Activated CD8-positive, alpha-beta T cell treated with anti-CD3 and anti-CD28 coated beads for 36 hours (primary cell): Measurements from ENCODE around the gene MB21D2. TPM values are rescaled to one million over a fixed set of nuclear protein-coding genes. Genes with fewer than 3 reads are reported as not detected.

Experiments used
- ATAC-seq: fragments of 200-7000 bp; cut with Tn5 transposase; one replicate; pipeline ENCODE4 v1.10.0; 2021; ENCODE audit warnings: mild to moderate bottlenecking, moderate library complexity
- CTCF ChIA-PET: fragments of 350-600 bp; sonication (Branson Sonifier 250); formaldehyde crosslinking; loops from one replicate; lab custom pipeline; 2021; ENCODE audit warnings: antibody characterized with exemption; lab: Charles Lee
- POLR2A ChIA-PET: fragments of 350-600 bp; sonication (Branson Sonifier 250); formaldehyde crosslinking; loops from one replicate; lab custom pipeline; 2021; ENCODE audit warnings: antibody characterized with exemption; lab: Charles Lee
- DNase-seq: peaks from one replicate; pipeline ENCODE4 v3.0.0-alpha.2; 2020
- H3K27ac Mint-ChIP-seq: one replicate; pipeline ENCODE4 v1.8.0; 2021; ENCODE audit warnings: mild to moderate bottlenecking, mixed read lengths
- H3K27me3 Mint-ChIP-seq: one replicate; pipeline ENCODE4 v1.8.0; 2021; ENCODE audit warnings: mixed read lengths
- H3K36me3 Mint-ChIP-seq: one replicate; pipeline ENCODE4 v1.8.0; 2021; ENCODE audit warnings: low read depth, mixed read lengths
- H3K4me1 Mint-ChIP-seq: one replicate; pipeline ENCODE4 v1.8.0; 2021; ENCODE audit warnings: low read depth, mixed read lengths
- H3K4me3 Mint-ChIP-seq: one replicate; pipeline ENCODE4 v1.8.0; 2021; ENCODE audit warnings: mild to moderate bottlenecking, moderate library complexity, mixed read lengths
- H3K9me3 Mint-ChIP-seq: one replicate; pipeline ENCODE4 v1.8.0; 2021; ENCODE audit warnings: mixed read lengths
- CTCF ChIP-seq: fragments of 200-600 bp; IDR thresholded peaks from one replicate; pipeline ENCODE4 v1.8.0; 2022; ENCODE audit warnings: antibody characterized with exemption, mild to moderate bottlenecking
- intact Hi-C: fragments of 100-400 bp; cut with micrococcal nuclease; formaldehyde crosslinking; loops from one replicate; pipeline ENCODE4 v1.10.0; 2022
- total RNA-seq, 2 experiments: library from RNA; stranded (reverse); gene quantifications; one replicate each; pipeline ENCODE4 v1.2.3, GENCODE V29; 2021

MB21D2 gene
- total RNA-seq, 2 experiments from 2014 or later = 3.1 to 3.2 TPM

DNA sequence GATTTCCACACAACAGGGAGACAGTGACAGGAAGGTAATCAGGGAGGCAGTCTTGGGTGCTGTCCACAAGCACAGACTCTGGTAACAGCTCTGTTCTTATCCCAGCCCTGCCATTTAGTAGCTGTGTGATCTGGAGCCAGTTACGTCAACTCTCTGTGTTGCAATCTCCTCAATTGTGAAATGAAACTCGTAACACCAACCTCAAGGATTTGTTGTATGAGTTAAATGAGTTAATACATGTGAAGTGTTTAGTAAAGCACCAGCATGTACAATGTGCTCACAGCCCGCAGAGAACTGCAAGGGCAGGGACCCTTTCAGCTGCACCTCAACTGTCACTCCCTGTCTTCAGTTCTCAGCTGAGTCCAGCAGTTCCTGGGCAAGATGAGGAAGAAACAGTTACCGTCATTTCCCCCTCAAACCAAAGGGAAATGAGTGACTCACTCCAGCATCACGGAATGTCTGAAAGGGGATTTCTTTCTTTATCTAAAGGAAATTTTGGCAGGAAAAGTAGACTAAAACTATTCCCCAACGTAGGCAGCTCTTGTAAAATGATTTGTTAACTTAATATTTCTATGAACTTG lies 39.9 kb upstream of the MB21D2 start:
- no peak overlapping the region for H3K4me3 Mint-ChIP-seq
- TF ChIP-seq CTCF = no peak
- H3K9me3 Mint-ChIP-seq = peaks cover 4% of the 10 kb centered on the region
- CTCF ChIA-PET = interaction anchor here (0.9 kb wide), 1 partner anchor 144 kb away, joined by 3 read pairs; no protein-coding TSS in a partner anchor
- DNase-seq (no peak), ATAC-seq (no peak)
- peaks cover 5% of the 10 kb centered on the region for H3K4me1 Mint-ChIP-seq
- no peaks in the 10 kb centered on the region for H3K36me3 Mint-ChIP-seq
- POLR2A ChIA-PET = no interaction called here
- intact Hi-C loops = no loop called here
- H3K27ac Mint-ChIP-seq = no peak overlapping the region
- H3K27me3 Mint-ChIP-seq = peaks cover 6% of the 10 kb centered on the region

- no peak overlapping the region for H3K27ac Mint-ChIP-seq
- TF ChIP-seq CTCF = no peak
- H3K27me3 Mint-ChIP-seq = peaks cover 6% of the 10 kb centered on the region
- H3K4me3 Mint-ChIP-seq = no peak overlapping the region
- CTCF ChIA-PET = interaction anchor here (0.9 kb wide), 1 partner anchor 87 kb away, joined by 3 read pairs; no protein-coding TSS in a partner anchor
- DNase-seq = no peak
- POLR2A ChIA-PET = no interaction called here
- intact Hi-C loops = no loop called here
- peaks cover 2% of the 10 kb centered on the region for H3K9me3 Mint-ChIP-seq
- no peaks in the 10 kb centered on the region for H3K36me3 Mint-ChIP-seq
- no peak for ATAC-seq
- H3K4me1 Mint-ChIP-seq = peaks cover 3% of the 10 kb centered on the region
Measured at GRCh38 chr3:192953926-192954325, 36.3 kb upstream of the MB21D2 start.

DNA sequence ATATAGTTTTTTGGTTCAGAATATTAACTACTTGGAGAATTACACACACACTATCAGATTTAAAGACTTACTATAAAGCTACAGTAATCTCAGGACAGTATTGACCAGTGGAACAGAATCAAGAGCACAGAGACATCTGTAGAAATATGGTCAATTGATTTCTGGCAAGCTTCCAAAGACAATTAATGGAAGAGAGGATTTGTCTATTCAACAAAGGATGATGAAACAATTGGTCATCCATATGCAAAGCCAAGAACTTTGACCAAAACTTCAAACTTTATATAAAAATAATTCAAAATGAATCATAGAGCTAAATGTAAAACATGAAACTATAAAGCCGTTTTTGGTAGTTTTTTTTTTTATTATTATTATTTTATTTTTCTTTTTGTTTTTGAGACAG lies 29.8 kb upstream of the MB21D2 start:
- ChIA-PET POLR2A (no interaction called here), CTCF (interaction anchor here (1.3 to 1.6 kb wide), 2 partner anchors 33 to 37 kb away, joined by 3 read pairs; no protein-coding TSS in a partner anchor)
- TF ChIP-seq CTCF = no peak
- Mint-ChIP-seq H3K36me3 (no peaks in the 10 kb centered on the region), H3K27ac (no peak overlapping the region), H3K4me3 (no peak overlapping the region), H3K4me1 (no peaks in the 10 kb centered on the region), H3K27me3 (peaks cover 1% of the 10 kb centered on the region), H3K9me3 (no peaks in the 10 kb centered on the region)
- DNase-seq = no peak
- intact Hi-C loops = no loop called here
- ATAC-seq = no peak

DNA sequence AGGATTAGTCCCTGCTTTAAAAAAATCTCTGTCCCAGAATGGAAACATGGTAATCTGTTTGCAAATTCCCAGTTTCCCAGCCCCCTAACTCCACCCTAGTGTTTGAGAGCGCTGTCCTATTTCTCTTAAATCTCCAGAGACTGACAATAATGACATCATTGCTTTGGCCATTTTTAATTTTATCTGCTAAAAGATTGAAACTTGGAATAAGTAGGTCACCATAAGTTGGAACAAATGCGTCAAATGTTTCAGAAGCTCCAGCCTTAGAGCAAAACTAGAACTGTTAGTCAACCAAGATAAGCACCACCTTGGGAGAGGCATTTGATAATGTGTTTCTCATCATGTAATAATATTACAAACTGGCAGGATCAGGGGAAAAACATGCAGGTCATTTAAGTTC lies 25.7 kb upstream of the MB21D2 start:
- no peaks in the 10 kb centered on the region for H3K4me1 Mint-ChIP-seq
- ATAC-seq (no peak), DNase-seq (no peak)
- ChIA-PET POLR2A (no interaction called here), CTCF (no interaction called here)
- H3K27me3 Mint-ChIP-seq = peaks cover 1% of the 10 kb centered on the region
- no peak overlapping the region for H3K4me3 Mint-ChIP-seq
- H3K9me3 Mint-ChIP-seq = peaks cover 1% of the 10 kb centered on the region
- H3K27ac Mint-ChIP-seq = no peak overlapping the region
- TF ChIP-seq CTCF = no peak
- intact Hi-C loops = no loop called here
- H3K36me3 Mint-ChIP-seq = no peaks in the 10 kb centered on the region

- intact Hi-C loops = no loop called here
- TF ChIP-seq CTCF = no peak
- ATAC-seq (no peak), DNase-seq (no peak)
- Mint-ChIP-seq H3K9me3 (peaks cover 2% of the 10 kb centered on the region), H3K4me3 (no peak overlapping the region), H3K27me3 (peaks cover 1% of the 10 kb centered on the region), H3K27ac (no peak overlapping the region), H3K4me1 (no peaks in the 10 kb centered on the region), H3K36me3 (no peaks in the 10 kb centered on the region)
- CTCF ChIA-PET = interaction anchor here (0.9 kb wide), 1 partner anchor 129 kb away, joined by 3 read pairs; no protein-coding TSS in a partner anchor
- POLR2A ChIA-PET = no interaction called here
Measured at GRCh38 chr3:192942625-192943024, 25.0 kb upstream of the MB21D2 start.
